ENCODE measurements around the gene DIS3L2.

DIS3L2 gene

DNA sequence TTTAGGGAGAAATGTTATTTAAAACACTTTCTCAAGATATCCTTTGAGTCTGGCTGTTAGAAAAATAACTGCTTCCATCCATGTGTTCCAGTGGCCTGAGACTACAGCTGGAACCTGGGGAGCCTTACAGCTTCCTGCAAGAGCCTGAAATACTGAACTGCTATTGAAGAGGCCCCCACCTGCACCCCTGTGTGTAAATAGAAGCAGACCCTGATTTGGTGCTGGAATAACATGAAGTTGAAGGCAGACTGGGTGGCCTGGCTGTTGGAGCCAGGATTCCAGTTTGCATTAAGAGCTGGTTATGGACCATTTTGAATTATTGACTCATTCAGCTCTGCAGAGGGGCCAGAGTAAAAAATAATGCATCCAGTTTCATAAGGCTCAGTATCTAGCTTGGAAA, 61.9 kb downstream of the DIS3L2 start:
- Histone ChIP-seq H2AFZ (ENCODE audit: low read depth, low read length) (no peak overlapping the region), H3K9ac (ENCODE audit: low read length) (no peak overlapping the region), H4K20me1 (ENCODE audit: insufficient read depth, low read length) (peaks cover 7% of the 10 kb centered on the region; the same call in 1 of the 2 replicates), H3K27me3 (ENCODE audit: low read depth, low read length) (no peaks in the 10 kb centered on the region), H3K27ac (ENCODE audit: low read length) (no peak overlapping the region), H3K79me2 (ENCODE audit: low read length) (no peaks in the 10 kb centered on the region), H3K4me1 (ENCODE audit: low read length) (peaks cover 13% of the 10 kb centered on the region), H3K36me3 (replicated peaks; ENCODE audit: low read depth, low read length) (peaks cover 4% of the 10 kb centered on the region), H3K4me3 (ENCODE audit: low read length) (no peak overlapping the region), H3K4me2 (ENCODE audit: low read length) (no peak overlapping the region), H3K9me3 (ENCODE audit: insufficient read depth, low read length) (no peaks in the 10 kb centered on the region)
- TF ChIP-seq EZH2phosphoT487 (IDR thresholded peaks at IDR 0.05; ENCODE audit: low read depth) (no peak), CTCF (IDR thresholded peaks at IDR 0.05; ENCODE audit: low read depth, low read length) (no peak)

GRCh38 chr2:232024457-232024856, 62.9 kb downstream of the DIS3L2 start:
- H3K4me3 ChIP-seq (ENCODE audit: low read length), result no peak overlapping the region
- peaks cover 7% of the 10 kb centered on the region; the same call in 1 of the 2 replicates for H4K20me1 ChIP-seq (ENCODE audit: insufficient read depth, low read length)
- H2AFZ ChIP-seq (ENCODE audit: low read depth, low read length), result no peak overlapping the region
- no peaks in the 10 kb centered on the region for H3K79me2 ChIP-seq (ENCODE audit: low read length)
- peaks cover 4% of the 10 kb centered on the region for H3K36me3 ChIP-seq (replicated peaks; ENCODE audit: low read depth, low read length)
- no peaks in the 10 kb centered on the region for H3K27me3 ChIP-seq (ENCODE audit: low read depth, low read length)
- peaks cover 13% of the 10 kb centered on the region for H3K4me1 ChIP-seq (ENCODE audit: low read length)
- no peak overlapping the region for H3K9ac ChIP-seq (ENCODE audit: low read length)
- TF ChIP-seq CTCF (IDR thresholded peaks at IDR 0.05; ENCODE audit: low read depth, low read length) (no peak), EZH2phosphoT487 (IDR thresholded peaks at IDR 0.05; ENCODE audit: low read depth) (no peak)
- no peaks in the 10 kb centered on the region for H3K9me3 ChIP-seq (ENCODE audit: insufficient read depth, low read length)
- H3K27ac ChIP-seq (ENCODE audit: low read length), result no peak overlapping the region
- no peak overlapping the region for H3K4me2 ChIP-seq (ENCODE audit: low read length)

DNA sequence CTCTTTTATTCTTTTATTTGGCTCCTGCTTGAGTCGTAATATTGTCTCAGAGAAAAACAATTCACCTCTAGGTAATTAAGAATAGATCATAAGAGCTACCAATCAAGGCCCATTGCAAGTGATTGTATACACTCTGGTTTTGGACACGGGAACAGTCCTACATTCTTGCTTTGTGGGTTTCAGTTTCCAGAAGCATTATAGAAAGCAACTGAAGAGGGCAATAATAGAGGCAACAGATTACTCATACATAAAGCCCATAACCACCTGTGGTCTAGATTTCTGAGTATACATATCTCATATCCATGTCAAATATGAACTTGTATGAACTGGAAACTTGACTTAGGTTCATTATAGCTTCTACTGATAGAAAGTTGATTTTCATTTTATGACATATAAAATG, 65.4 kb downstream of the DIS3L2 start:
- no peak overlapping the region for H3K27ac ChIP-seq (ENCODE audit: low read length)
- H4K20me1 ChIP-seq (ENCODE audit: insufficient read depth, low read length), result peaks cover 7% of the 10 kb centered on the region; the same call in 1 of the 2 replicates
- H3K79me2 ChIP-seq (ENCODE audit: low read length), result no peaks in the 10 kb centered on the region
- H2AFZ ChIP-seq (ENCODE audit: low read depth, low read length), result no peak overlapping the region
- no peak for TF ChIP-seq EZH2phosphoT487 (IDR thresholded peaks at IDR 0.05; ENCODE audit: low read depth)
- no peak for TF ChIP-seq CTCF (IDR thresholded peaks at IDR 0.05; ENCODE audit: low read depth, low read length)
- H3K36me3 ChIP-seq (replicated peaks; ENCODE audit: low read depth, low read length), result peaks cover 9% of the 10 kb centered on the region
- H3K4me2 ChIP-seq (ENCODE audit: low read length), result no peak overlapping the region
- H3K27me3 ChIP-seq (ENCODE audit: low read depth, low read length), result no peaks in the 10 kb centered on the region
- H3K9me3 ChIP-seq (ENCODE audit: insufficient read depth, low read length), result no peaks in the 10 kb centered on the region
- H3K4me3 ChIP-seq (ENCODE audit: low read length), result no peak overlapping the region
- peaks cover 13% of the 10 kb centered on the region for H3K4me1 ChIP-seq (ENCODE audit: low read length)
- H3K9ac ChIP-seq (ENCODE audit: low read length), result no peak overlapping the region

- no peak overlapping the region for H3K9ac ChIP-seq (ENCODE audit: low read length)
- peaks cover 7% of the 10 kb centered on the region; the same call in 1 of the 2 replicates for H4K20me1 ChIP-seq (ENCODE audit: insufficient read depth, low read length)
- no peaks in the 10 kb centered on the region for H3K9me3 ChIP-seq (ENCODE audit: insufficient read depth, low read length)
- no peak overlapping the region for H3K4me2 ChIP-seq (ENCODE audit: low read length)
- no peak overlapping the region for H3K27ac ChIP-seq (ENCODE audit: low read length)
- no peak overlapping the region for H2AFZ ChIP-seq (ENCODE audit: low read depth, low read length)
- H3K79me2 ChIP-seq (ENCODE audit: low read length), result no peaks in the 10 kb centered on the region
- H3K4me3 ChIP-seq (ENCODE audit: low read length), result no peak overlapping the region
- H3K27me3 ChIP-seq (ENCODE audit: low read depth, low read length), result no peaks in the 10 kb centered on the region
- peaks cover 13% of the 10 kb centered on the region for H3K4me1 ChIP-seq (ENCODE audit: low read length)
- TF ChIP-seq CTCF (IDR thresholded peaks at IDR 0.05; ENCODE audit: low read depth, low read length), result no peak
- H3K36me3 ChIP-seq (replicated peaks; ENCODE audit: low read depth, low read length), result peaks cover 9% of the 10 kb centered on the region
Measured at GRCh38 chr2:232027530-232027929, 66.0 kb downstream of the DIS3L2 start.

All from OCI-LY3 (cell line).